GM12891 (cell line): ENCODE measurements around the gene TAOK2.

Experiments
- DNase-seq: peaks from one replicate; pipeline ENCODE4 v3.0.0; 2011; ENCODE audit warnings: low spot score; ENCODE audit not compliant: insufficient read length
- FAIRE-seq: peaks from 2 replicates; lab custom pipeline; 2011; peaks lifted over from hg19 to GRCh38; lab: Jason Lieb, UNC
- PAX5 ChIP-seq: IDR thresholded peaks from 2 replicates; pipeline ENCODE4 v1.6.1; 2011; ENCODE audit warnings: low read length, moderate library complexity, mild to moderate bottlenecking; ENCODE audit not compliant: insufficient read depth, severe bottlenecking
- POLR2A ChIP-seq: IDR thresholded peaks from 2 replicates; pipeline ENCODE4 v1.6.1; 2011; ENCODE audit warnings: low read depth, low read length, control low read depth
- POLR2AphosphoS5 ChIP-seq: IDR thresholded peaks from 2 replicates; pipeline ENCODE4 v1.6.1; 2011; ENCODE audit warnings: low read depth, low read length, control low read depth
- POU2F2 ChIP-seq: IDR thresholded peaks from 2 replicates; pipeline ENCODE4 v1.6.1; 2011; ENCODE audit warnings: low read depth, mild to moderate bottlenecking, control low read depth, low read length, moderate library complexity
- SPI1 ChIP-seq: IDR thresholded peaks from 2 replicates; pipeline ENCODE4 v1.6.1; 2011; ENCODE audit warnings: low read depth, low read length, control low read depth
- TAF1 ChIP-seq: IDR thresholded peaks from 2 replicates; pipeline ENCODE4 v1.6.1; 2011; ENCODE audit warnings: low read depth, low read length, control low read depth

TAOK2 gene

GRCh38 chr16:29993191-29993902 is 19.7 kb downstream of the TAOK2 start:
- DNase-seq, result no peak
- no peak for FAIRE-seq

GRCh38 chr16:29993903-29994599 is 20.4 kb downstream of the TAOK2 start:
- no peak for FAIRE-seq
- TF ChIP-seq PAX5, result no peak
- TF ChIP-seq TAF1, result no peak
- no peak for TF ChIP-seq SPI1
- TF ChIP-seq POU2F2, result no peak
- no peak for TF ChIP-seq POLR2AphosphoS5
- no peak for TF ChIP-seq POLR2A
- no peak for DNase-seq

More at GRCh38 chr16:29993191-29993902, 19.7 kb downstream of the TAOK2 start:
- no peak for TF ChIP-seq TAF1
- TF ChIP-seq POU2F2, result no peak
- TF ChIP-seq SPI1, result no peak
- TF ChIP-seq POLR2A, result no peak
- TF ChIP-seq PAX5, result no peak
- no peak; the same call in 1 of the 2 replicates for TF ChIP-seq POLR2AphosphoS5

- no peak for DNase-seq
- TF ChIP-seq PAX5 (no peak), SPI1 (0 out of 2 replicates have a peak, but pooled peaks have one; percentile 13), POU2F2 (no peak), POLR2AphosphoS5 (peak; percentile 3; the same call in 1 of the 2 replicates), POLR2A (no peak), TAF1 (no peak)
- FAIRE-seq, result peak; percentile 47
Observed at GRCh38 chr16:29994600-29995323, 21.1 kb downstream of the TAOK2 start.

- DNase-seq (peak; percentile 91), FAIRE-seq (no peak)
- TF ChIP-seq POLR2A, result no peak; the same call in 1 of the 2 replicates
- peak; percentile 82 for TF ChIP-seq TAF1
- peak; percentile 18; the same call in 1 of the 2 replicates for TF ChIP-seq POLR2AphosphoS5
Observed at GRCh38 chr16:29995324-29995910, 21.7 kb downstream of the TAOK2 start, which contains the start of gene HIRIP3. Gene HIRIP3, minus strand, starts transcription at chr16:29995617. Its CDS starts 12 bp downstream, at chr16:29995605.

- DNase-seq, result peak; percentile 100
- peak; percentile 97 for FAIRE-seq
- TF ChIP-seq TAF1, result peak; percentile 90
- TF ChIP-seq POU2F2, result no peak; the same call in 1 of the 2 replicates
- TF ChIP-seq POLR2AphosphoS5, result peak; percentile 69; the same call in 1 of the 2 replicates
- no peak for TF ChIP-seq SPI1
- no peak for TF ChIP-seq PAX5
- TF ChIP-seq POLR2A, result peak; percentile 79
Observed at GRCh38 chr16:29995911-29996765, 22.5 kb downstream of the TAOK2 start, which contains the start of gene INO80E. Gene INO80E, plus strand, starts transcription at chr16:29996241. Its CDS starts 70 bp downstream, at chr16:29996311.

GRCh38 chr16:29996766-29997250 is 23.1 kb downstream of the TAOK2 start:
- peak; percentile 40 for FAIRE-seq
- DNase-seq, result no peak
- TF ChIP-seq PAX5 (no peak), POLR2AphosphoS5 (no peak), TAF1 (no peak), POU2F2 (no peak), POLR2A (no peak), SPI1 (no peak)

- DNase-seq, result no peak
- TF ChIP-seq POLR2AphosphoS5, result no peak
- TF ChIP-seq POU2F2, result no peak
- TF ChIP-seq SPI1, result no peak
- TF ChIP-seq PAX5, result no peak
- TF ChIP-seq POLR2A, result no peak
- TF ChIP-seq TAF1, result no peak
- no peak for FAIRE-seq
Observed at GRCh38 chr16:29999605-30000004, 25.9 kb downstream of the TAOK2 start.
